ENCODE data around the gene LCE1C. TPM values are rescaled to one million over a fixed set of nuclear protein-coding genes. Genes with fewer than 3 reads are reported as not detected.

The LCE1C gene
- total RNA-seq, 4 donors from 2014 or later, result 0.57 TPM; not detected in 3

DNA sequence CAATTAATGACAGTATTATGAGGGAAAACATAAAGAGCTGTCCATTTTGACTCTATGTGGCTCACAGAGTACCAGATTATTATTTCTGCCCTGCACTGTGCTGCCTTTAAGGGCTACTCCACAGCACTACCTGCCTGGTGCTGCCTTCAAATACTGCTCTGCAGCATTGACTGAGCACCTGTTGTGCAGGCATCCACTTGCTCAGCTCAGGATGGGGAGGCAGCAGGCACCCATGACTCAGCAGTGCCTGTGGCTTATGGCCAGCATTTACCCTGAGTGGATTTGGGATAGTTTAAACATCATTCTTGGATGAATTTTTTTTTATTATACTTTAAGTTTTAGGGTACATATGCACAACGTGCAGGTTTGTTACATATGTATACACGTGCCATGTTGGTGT is 49.6 kb downstream of the LCE1C start:
- no peak overlapping the region for H3K27ac ChIP-seq
- H3K27me3 ChIP-seq, result peaks cover 0 to 3% (median 0%) of the 10 kb centered on the region in 4 donors
- H3K4me1 ChIP-seq, result peaks cover 0 to 44% (median 0%) of the 10 kb centered on the region in 3 donors
- H3K9me3 ChIP-seq, result no peaks in the 10 kb centered on the region
- intact Hi-C loops (cut with DNase I), result no loop called here
- TF ChIP-seq, protein P1, sequence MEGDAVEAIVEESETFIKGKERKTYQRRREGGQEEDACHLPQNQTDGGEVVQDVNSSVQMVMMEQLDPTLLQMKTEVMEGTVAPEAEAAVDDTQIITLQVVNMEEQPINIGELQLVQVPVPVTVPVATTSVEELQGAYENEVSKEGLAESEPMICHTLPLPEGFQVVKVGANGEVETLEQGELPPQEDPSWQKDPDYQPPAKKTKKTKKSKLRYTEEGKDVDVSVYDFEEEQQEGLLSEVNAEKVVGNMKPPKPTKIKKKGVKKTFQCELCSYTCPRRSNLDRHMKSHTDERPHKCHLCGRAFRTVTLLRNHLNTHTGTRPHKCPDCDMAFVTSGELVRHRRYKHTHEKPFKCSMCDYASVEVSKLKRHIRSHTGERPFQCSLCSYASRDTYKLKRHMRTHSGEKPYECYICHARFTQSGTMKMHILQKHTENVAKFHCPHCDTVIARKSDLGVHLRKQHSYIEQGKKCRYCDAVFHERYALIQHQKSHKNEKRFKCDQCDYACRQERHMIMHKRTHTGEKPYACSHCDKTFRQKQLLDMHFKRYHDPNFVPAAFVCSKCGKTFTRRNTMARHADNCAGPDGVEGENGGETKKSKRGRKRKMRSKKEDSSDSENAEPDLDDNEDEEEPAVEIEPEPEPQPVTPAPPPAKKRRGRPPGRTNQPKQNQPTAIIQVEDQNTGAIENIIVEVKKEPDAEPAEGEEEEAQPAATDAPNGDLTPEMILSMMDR (IDR thresholded peaks at IDR 0.05), result no peak
- TF ChIP-seq POLR2A (IDR thresholded peaks at IDR 0.05), result no peak
- no peak overlapping the region for H3K4me3 ChIP-seq
- WGBS, 2 donors, result 43 to 53% methylated on average over 2 of the region's 2 CpGs
- no peak for DNase-seq
- H3K36me3 ChIP-seq, result no peaks in the 10 kb centered on the region

Other genes starting within 250 kb of the LCE1C start
- 10 to 100 TPM in 1 of 4 donors, 1 to 10 TPM in 2, under 1 TPM in 1; 0.76 to 10.0 (median 2.4) TPM for gene LCE3E, start 239.9 kb downstream of the LCE1C start, total RNA-seq
- 10 to 100 TPM in 1 of 4 donors, not detected in 3; 19.2 TPM for gene LCE3D, start 226.1 kb downstream of the LCE1C start, total RNA-seq
- gene LCE3C, start 206.4 kb downstream of the LCE1C start, total RNA-seq, result not detected
- not detected for gene LCE3B, start 192.8 kb downstream of the LCE1C start, total RNA-seq
- gene LCE3A, start 183.5 kb downstream of the LCE1C start, total RNA-seq, result not detected
- gene LCE2D, start 143.3 kb downstream of the LCE1C start, total RNA-seq, result not detected
- not detected for gene LCE2C, start 131.4 kb downstream of the LCE1C start, total RNA-seq
- gene LCE2B, start 120.5 kb downstream of the LCE1C start, total RNA-seq, result not detected
- not detected for gene LCE2A, start 108.3 kb downstream of the LCE1C start, total RNA-seq
- gene LCE4A, start 98.5 kb downstream of the LCE1C start, total RNA-seq, result not detected
- gene KPRP, start 48.6 kb downstream of the LCE1C start, total RNA-seq, result 1 to 10 TPM in 2 of 4 donors, under 1 TPM in 2; 0.09 to 3.7 (median 1.2) TPM
- gene LCE1F, start 31.5 kb downstream of the LCE1C start, total RNA-seq, result not detected
- gene LCE1E, start 20.4 kb downstream of the LCE1C start, total RNA-seq, result not detected
- not detected for gene LCE1D, start 9.9 kb downstream of the LCE1C start, total RNA-seq
- gene LCE1B, start 5.3 kb upstream of the LCE1C start, total RNA-seq, result not detected
- gene LCE1A, start 20.8 kb upstream of the LCE1C start, total RNA-seq, result not detected
- not detected for gene LCE6A, start 36.2 kb upstream of the LCE1C start, total RNA-seq
- gene LCE7A, start 53.3 kb upstream of the LCE1C start, total RNA-seq, result not detected
- gene SMCP, start 71.7 kb upstream of the LCE1C start, total RNA-seq, result not detected
- 100 to 1,000 TPM; 155 to 336 (median 262) TPM for gene IVL, start 101.9 kb upstream of the LCE1C start, total RNA-seq
- gene SPRR5, start 140.6 kb upstream of the LCE1C start, total RNA-seq, result 1 to 10 TPM in 2 of 4 donors, not detected in 2; 1.3 to 2.2 TPM
- gene SPRR4, start 164.0 kb upstream of the LCE1C start, total RNA-seq, result 1 to 10 TPM in 2 of 4 donors, under 1 TPM in 1, not detected in 1; 0.64 to 6.4 (median 1.3) TPM
- gene SPRR1A, start 177.4 kb upstream of the LCE1C start, total RNA-seq, result 1,000 to 10,000 TPM in 1 of 4 donors, 100 to 1,000 TPM in 2, 10 to 100 TPM in 1; 57.4 to 1,951 (median 348) TPM
- gene SPRR3, start 195.1 kb upstream of the LCE1C start, total RNA-seq, result over 10,000 TPM in 1 of 4 donors, 1,000 to 10,000 TPM in 3; 7,283 to 22,357 (median 8,768) TPM
- gene SPRR1B, start 224.6 kb upstream of the LCE1C start, total RNA-seq, result 1,000 to 10,000 TPM in 1 of 4 donors, 100 to 1,000 TPM in 3; 102 to 3,090 (median 871) TPM
- 1,000 to 10,000 TPM in 1 of 4 donors, 100 to 1,000 TPM in 2, 1 to 10 TPM in 1; 8.2 to 1,680 (median 542) TPM for gene SPRR2D, start 234.5 kb upstream of the LCE1C start, total RNA-seq